MCF 10A (cell line): ENCODE measurements around the gene APBA1. TPM values are rescaled to one million over a fixed set of nuclear protein-coding genes. Genes with fewer than 3 reads are reported as not detected.

Experiments used
- BruUV-seq: library from RNA; stranded (reverse); fragments of 400-500 nt; replicated peaks from 2 replicates; lab custom pipeline; 2021; lab: Mats Ljungman, UMichigan
- CTCF ChIA-PET: fragments of 300-600 bp; sonication (Branson Sonifier 250); formaldehyde crosslinking; extraction: SDS; loops from one replicate; lab custom pipeline; 2021; ENCODE audit warnings: antibody characterized with exemption, inconsistent platforms; lab: Yijun Ruan, JAX
- POLR2A ChIA-PET: fragments of 300-600, 350-650 bp; sonication (Branson Sonifier 250); formaldehyde crosslinking; extraction: SDS; loops from one replicate; lab custom pipeline; 2020; ENCODE audit warnings: antibody characterized with exemption, inconsistent platforms; lab: Yijun Ruan, JAX
- DNase-seq: peaks from one replicate; pipeline ENCODE4 v3.0.0-alpha.2; 2018; ENCODE audit not compliant: unreplicated experiment
- H3K27ac Mint-ChIP-seq: one replicate; pipeline ENCODE4 v1.8.0; 2022; ENCODE audit warnings: mild to moderate bottlenecking, low read depth, mixed read lengths; ENCODE audit not compliant: unreplicated experiment
- H3K27me3 Mint-ChIP-seq: one replicate; pipeline ENCODE4 v1.8.0; 2022; ENCODE audit warnings: mixed read lengths; ENCODE audit not compliant: insufficient read depth, unreplicated experiment
- H3K36me3 Mint-ChIP-seq: one replicate; pipeline ENCODE4 v1.8.0; 2022; ENCODE audit warnings: mild to moderate bottlenecking, moderate library complexity, mixed read lengths; ENCODE audit not compliant: insufficient read depth, unreplicated experiment
- H3K4me1 Mint-ChIP-seq: one replicate; pipeline ENCODE4 v1.8.0; 2022; ENCODE audit warnings: mixed read lengths; ENCODE audit not compliant: insufficient read depth, unreplicated experiment
- H3K4me3 Mint-ChIP-seq: one replicate; pipeline ENCODE4 v1.8.0; 2022; ENCODE audit warnings: mild to moderate bottlenecking, moderate library complexity, mixed read lengths; ENCODE audit not compliant: unreplicated experiment
- H3K9me3 Mint-ChIP-seq: one replicate; pipeline ENCODE4 v1.8.0; 2022; ENCODE audit warnings: mixed read lengths; ENCODE audit not compliant: unreplicated experiment
- CTCF ChIP-seq: fragments of 200-600 bp; IDR thresholded peaks from one replicate; pipeline ENCODE4 v1.8.0; 2022; ENCODE audit warnings: antibody characterized with exemption, mild to moderate bottlenecking; ENCODE audit not compliant: unreplicated experiment
- intact Hi-C: fragments of 100-400 bp; cut with micrococcal nuclease; formaldehyde crosslinking; loops from 2 replicates; pipeline ENCODE4 v1.14.1; 2022
- total RNA-seq: library from RNA; stranded (reverse); gene quantifications from 2 replicates; pipeline ENCODE4 v1.2.3, GENCODE V29; 2022

The APBA1 gene
- total RNA-seq, 1 experiment from 2014 or later, result 0.07 TPM

DNA sequence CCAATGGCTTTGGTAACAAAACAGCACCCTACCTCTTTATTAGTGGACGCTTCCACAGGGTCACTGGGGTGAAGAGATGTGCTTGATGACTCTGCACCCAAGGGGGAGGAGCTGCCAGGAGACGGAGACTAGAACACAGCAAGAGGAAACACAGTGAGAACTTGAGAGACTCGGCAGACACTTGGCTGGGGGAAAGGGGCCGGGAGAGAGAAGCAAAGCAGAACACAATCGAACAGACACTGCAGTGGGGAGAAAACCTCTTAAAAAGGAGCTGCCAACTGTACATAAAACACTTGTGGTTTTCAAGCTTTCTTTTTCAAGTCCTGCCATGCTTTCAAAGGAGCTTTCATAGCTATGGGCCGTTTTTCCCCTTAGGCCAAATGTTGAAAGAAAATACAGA, 196.2 kb downstream of the APBA1 start:
- POLR2A ChIA-PET, result no interaction called here
- BruUV-seq, result no TSS peak
- no peak for DNase-seq
- Mint-ChIP-seq H3K4me1 (peaks cover 11% of the 10 kb centered on the region), H3K27ac (no peak overlapping the region), H3K4me3 (no peak overlapping the region), H3K36me3 (no peaks in the 10 kb centered on the region), H3K27me3 (no peaks in the 10 kb centered on the region), H3K9me3 (no peaks in the 10 kb centered on the region)
- intact Hi-C loops, result no loop called here
- TF ChIP-seq CTCF, result no peak
- CTCF ChIA-PET, result interaction anchor here (0.6 kb wide), 1 partner anchor 29 kb away, joined by 4 read pairs; no protein-coding TSS in a partner anchor

DNA sequence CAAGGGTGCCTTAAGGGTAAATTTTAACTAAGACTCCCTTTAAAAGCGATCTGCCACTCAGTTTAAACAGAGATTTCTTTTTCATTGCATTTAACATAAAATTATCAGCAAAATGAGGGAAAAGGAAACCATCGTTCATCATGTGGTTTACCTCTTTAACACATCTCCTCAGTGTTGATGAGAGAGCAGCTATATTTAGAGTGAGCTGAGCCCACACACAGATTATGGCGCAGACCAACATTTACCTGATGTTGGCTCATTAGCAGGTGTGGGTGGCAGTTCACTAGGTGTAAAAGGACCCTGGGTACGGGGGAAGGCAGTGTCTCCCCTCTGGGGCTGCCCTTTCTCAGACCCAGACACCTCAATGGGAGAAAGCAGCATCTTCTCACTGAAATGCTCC, 197.3 kb downstream of the APBA1 start:
- BruUV-seq, result no TSS peak
- POLR2A ChIA-PET, result no interaction called here
- CTCF ChIA-PET, result no interaction called here
- Mint-ChIP-seq H3K36me3 (no peaks in the 10 kb centered on the region), H3K27ac (no peak overlapping the region), H3K4me1 (peaks cover 11% of the 10 kb centered on the region), H3K4me3 (no peak overlapping the region), H3K9me3 (no peaks in the 10 kb centered on the region), H3K27me3 (no peaks in the 10 kb centered on the region)
- DNase-seq, result no peak
- intact Hi-C loops, result no loop called here
- TF ChIP-seq CTCF, result no peak

GRCh38 chr9:69472101-69472620, 200.0 kb downstream of the APBA1 start:
- no peaks in the 10 kb centered on the region for H3K27me3 Mint-ChIP-seq
- no peaks in the 10 kb centered on the region for H3K36me3 Mint-ChIP-seq
- no TSS peak for BruUV-seq
- intact Hi-C loops, result no loop called here
- TF ChIP-seq CTCF, result no peak
- CTCF ChIA-PET, result interaction anchor here (0.6 to 2.1 kb wide), 5 partner anchors 13 to 82 kb away, joined by 3 to 9 read pairs (median 3); no protein-coding TSS in a partner anchor
- no peak for DNase-seq
- H3K4me3 Mint-ChIP-seq, result no peak overlapping the region
- no peaks in the 10 kb centered on the region for H3K9me3 Mint-ChIP-seq
- POLR2A ChIA-PET, result interaction anchor here (0.7 kb wide), 1 partner anchor 11 kb away, joined by 3 read pairs; no protein-coding TSS in a partner anchor
- H3K4me1 Mint-ChIP-seq, result peaks cover 11% of the 10 kb centered on the region
- H3K27ac Mint-ChIP-seq, result no peak overlapping the region

- intact Hi-C loops, result no loop called here
- H3K27ac Mint-ChIP-seq, result no peak overlapping the region
- BruUV-seq, result no TSS peak
- ChIA-PET CTCF (interaction anchor here (0.8 to 1.2 kb wide), 2 partner anchors 49 to 172 kb away, joined by 3 read pairs; no protein-coding TSS in a partner anchor), POLR2A (interaction anchor here (0.7 kb wide), 1 partner anchor 12 kb away, joined by 3 read pairs; no protein-coding TSS in a partner anchor)
- TF ChIP-seq CTCF, result no peak
- no peaks in the 10 kb centered on the region for H3K9me3 Mint-ChIP-seq
- H3K36me3 Mint-ChIP-seq, result no peaks in the 10 kb centered on the region
- peak; percentile 74 for DNase-seq
- no peaks in the 10 kb centered on the region for H3K27me3 Mint-ChIP-seq
- no peak overlapping the region for H3K4me3 Mint-ChIP-seq
- H3K4me1 Mint-ChIP-seq, result peaks cover 11% of the 10 kb centered on the region
Measured at GRCh38 chr9:69471433-69471832, 200.7 kb downstream of the APBA1 start.
